K562 (cell line): ENCODE results near the gene KLF13. TPM values are rescaled to one million over a fixed set of nuclear protein-coding genes. Genes with fewer than 3 reads are reported as not detected.

ENCODE experiments used
- ATAC-seq: fragments of 200-7000 bp; cut with Tn5 transposase; 3 replicates; pipeline ENCODE4 v1.9.1; 2020; ENCODE audit warnings: moderate library complexity
- BruUV-seq: library from RNA; stranded (reverse); fragments of 400-500 nt; replicated peaks from 2 replicates; lab custom pipeline; 2021; lab: Mats Ljungman, UMichigan
- CTCF ChIA-PET: fragments of 300-600 bp; formaldehyde crosslinking; extraction: SDS; loops from one replicate; lab custom pipeline; 2021; ENCODE audit warnings: low intra/inter-chr PET ratio; lab: Yijun Ruan, JAX
- POLR2A ChIA-PET: fragments of 300-600, 350-650 bp; sonication (Branson Sonifier 250); formaldehyde crosslinking; extraction: SDS; loops from one replicate; lab custom pipeline; 2021; ENCODE audit warnings: antibody characterized with exemption, inconsistent platforms; lab: Yijun Ruan, JAX
- DNase-seq, 4 experiments: peaks; one replicate each; pipeline versions ENCODE4 v3.0.0 to v3.0.0-alpha.2; 2011 to 2018; ENCODE audit warnings: low spot score in 3 of 4, mixed read lengths in 3 of 4; ENCODE audit errors: extremely low read depth in 1 of 4
- FAIRE-seq: peaks from 2 replicates; lab custom pipeline; 2011; peaks lifted over from hg19 to GRCh38; lab: Jason Lieb, UNC
- H2AFZ ChIP-seq: 2 replicates; pipeline ENCODE4 v1.6.0; 2011; ENCODE audit warnings: low read depth, low read length, control low read depth, inconsistent platforms
- H3K27ac ChIP-seq: fragments of 200-600 bp; 3 replicates; pipeline ENCODE4 v1.8.0; 2011; ENCODE audit warnings: low read depth, mild to moderate bottlenecking, control low read depth, inconsistent platforms, low read length, moderate library complexity, mixed read lengths; ENCODE audit errors: extremely low read depth
- H3K27me3 ChIP-seq, 2 experiments: fragments of 300-600 bp in 1 of 2; 2 replicates in 1 of 2; 3 replicates in 1 of 2; pipeline versions ENCODE4 v1.6.0 to v1.8.0; 2011; ENCODE audit warnings: inconsistent platforms in 2 of 2, low read length in 2 of 2, mild to moderate bottlenecking in 1 of 2, mixed read lengths in 1 of 2, moderate library complexity in 1 of 2; ENCODE audit not compliant: control insufficient read depth in 2 of 2, insufficient read depth in 2 of 2
- H3K36me3 ChIP-seq: fragments of 300-600 bp; 3 replicates; pipeline ENCODE4 v1.8.0; 2011; ENCODE audit warnings: mild to moderate bottlenecking, low read length, inconsistent platforms; ENCODE audit not compliant: control insufficient read depth, insufficient read depth
- H3K4me1 ChIP-seq, 2 experiments: fragments of 200-600 bp in 1 of 2; replicated peaks in 1 of 2; 2 replicates in 1 of 2; 3 replicates in 1 of 2; pipeline versions ENCODE4 v1.5.1 to v1.8.0; 2011; ENCODE audit warnings: inconsistent platforms in 2 of 2, low read length in 2 of 2, mild to moderate bottlenecking in 1 of 2, mixed read lengths in 1 of 2, moderate library complexity in 1 of 2; ENCODE audit not compliant: control insufficient read depth in 2 of 2, insufficient read depth in 2 of 2
- H3K4me2 ChIP-seq: 2 replicates; pipeline ENCODE4 v1.6.1; 2011; ENCODE audit warnings: low read length, control low read depth, inconsistent platforms, mixed read lengths; ENCODE audit not compliant: insufficient read depth
- H3K4me3 ChIP-seq: fragments of 200-600 bp; sonication (generic), shearing (Covaris generic); 2 replicates; pipeline ENCODE4 v1.5.1; 2016; ENCODE audit warnings: control low read depth, inconsistent platforms
- H3K79me2 ChIP-seq: fragments of 200-600 bp; 3 replicates; pipeline ENCODE4 v1.8.0; 2011; ENCODE audit warnings: low read length, inconsistent platforms; ENCODE audit not compliant: control insufficient read depth, insufficient read depth
- H3K9ac ChIP-seq, 2 experiments: 2 replicates each; pipeline versions ENCODE4 v1.6.0 to v1.6.1; 2011; ENCODE audit warnings: low read depth in 2 of 2, low read length in 2 of 2, control low read depth in 1 of 2, inconsistent platforms in 1 of 2, mild to moderate bottlenecking in 1 of 2, mixed read lengths in 1 of 2; ENCODE audit not compliant: insufficient read depth in 1 of 2
- H3K9me1 ChIP-seq: one replicate; pipeline ENCODE4 v1.6.0; 2011; ENCODE audit warnings: inconsistent platforms, mild to moderate bottlenecking, low read length, moderate library complexity; ENCODE audit not compliant: control insufficient read depth, insufficient read depth
- H3K9me3 ChIP-seq: replicated peaks from 2 replicates; pipeline ENCODE4 v1.5.1; 2011; ENCODE audit warnings: low read depth, low read length, inconsistent platforms; ENCODE audit not compliant: control insufficient read depth, insufficient read depth
- H4K20me1 ChIP-seq: replicated peaks from 2 replicates; pipeline ENCODE4 v1.6.1; 2011; ENCODE audit warnings: low read length, inconsistent platforms, mixed read lengths; ENCODE audit not compliant: control insufficient read depth, insufficient read depth
- ESRRB ChIP-seq: fragments of 250-450 bp; sonication (Bioruptor Pico); IDR thresholded peaks from 2 replicates; pipeline ENCODE4 v1.5.0; 2020; ENCODE audit warnings: mild to moderate bottlenecking, moderate library complexity, borderline replicate concordance
- KAT7 ChIP-seq: sonication (generic); formaldehyde crosslinking; IDR thresholded peaks from 2 replicates; pipeline ENCODE4 v1.8.0; 2022; ENCODE audit warnings: missing genetic modification reagents, mild to moderate bottlenecking, borderline replicate concordance
- LEF1 ChIP-seq: fragments of 450-650 bp; IDR thresholded peaks from 2 replicates; pipeline ENCODE4 v1.6.1; 2016; ENCODE audit warnings: mild to moderate bottlenecking
- TOE1 ChIP-seq, 2 experiments: fragments of 450-650 bp in 1 of 2; sonication (generic) in 1 of 2; formaldehyde crosslinking in 1 of 2; IDR thresholded peaks; 2 replicates each; pipeline versions ENCODE4 v1.7.1 to v1.8.0; 2016 to 2022; ENCODE audit warnings: borderline replicate concordance in 2 of 2, mild to moderate bottlenecking in 2 of 2, antibody characterized with exemption in 1 of 2, inconsistent platforms in 1 of 2, low read depth in 1 of 2, missing genetic modification reagents in 1 of 2, moderate library complexity in 1 of 2
- WGBS: fragments of 100-300 bp; shearing (Covaris generic); methylation state at CpG from one replicate; pipeline ENCODE4 v1.1.6; 2016; ENCODE audit warnings: low coverage, mixed read lengths; ENCODE audit not compliant: insufficient coverage; ENCODE audit errors: missing lambda C conversion rate; 5-methylcytosine and 5-hydroxymethylcytosine counted together
- in situ Hi-C: fragments of 300-500 bp; cut with MboI; formaldehyde crosslinking; loops from 4 replicates; pipeline ENCODE4 v1.15.0; 2018; ENCODE audit warnings: inconsistent platforms, mixed read lengths
- intact Hi-C: fragments of 100-400 bp; cut with micrococcal nuclease; formaldehyde crosslinking; loops from 2 replicates; pipeline ENCODE4 v1.14.2; 2022
- polyA plus RNA-seq, 8 experiments: library from polyadenylated mRNA; depleted of rRNA in 4 of 8; stranded (reverse) in 5 of 8; unstranded in 3 of 8; fragments of >200 nt; fragmentation: Nextera tagmentation in 2 of 8; fragmentation: Illumina TruSeq in 1 of 8; extraction: Ambion mirVana in 2 of 8; extraction: Trizol in 1 of 8; gene quantifications; 2 replicates each; pipeline versions ENCODE4 v1.2.1 to v1.2.3, GENCODE V29; 2011 to 2014; ENCODE audit warnings: inconsistent platforms in 1 of 8, missing spikeins in 1 of 8
- total RNA-seq, 7 experiments: library from RNA; depleted of rRNA in 6 of 7; stranded (reverse); fragments of >200 nt in 6 of 7; fragmentation: Illumina TruSeq in 2 of 7; extraction: Trizol in 2 of 7; gene quantifications; 2 replicates each; pipeline versions ENCODE4 v1.2.1 to v1.2.3, GENCODE V29; 2011 to 2021; ENCODE audit warnings: low replicate concordance in 1 of 7

KLF13 gene
- total and polyA plus RNA-seq, 9 of the 15 experiments (the other 6 are each of a cell fraction or from before 2014, with no cell fraction given), result 1.8 to 10.5 (median 4.8) TPM

- Histone ChIP-seq H4K20me1 (peaks cover 6% of the 10 kb centered on the region; the same call in 1 of the 2 replicates), H3K4me3 (no peak overlapping the region), H3K4me2 (no peak overlapping the region), H3K9me3 (no peaks in the 10 kb centered on the region), H3K9me1 (peaks cover 3% of the 10 kb centered on the region), H3K4me1 (peaks cover 14 to 25% of the 10 kb centered on the region in 2 experiments; a peak in 4 of 5 replicates), H3K27me3 (peaks cover 0 to 9% of the 10 kb centered on the region in 2 experiments; a peak in 2 of 5 replicates), H2AFZ (no peak overlapping the region), H3K36me3 (no peaks in the 10 kb centered on the region), H3K9ac (peak overlapping the region in 1 of 2 experiments; percentile 50; a peak in 1 of 4 replicates), H3K79me2 (no peaks in the 10 kb centered on the region), H3K27ac (no peak overlapping the region)
- ATAC-seq (peak; percentile 12; the same call in 2 of the 3 replicates), FAIRE-seq (no peak), DNase-seq (no peak)
- ChIA-PET POLR2A (interaction anchor here (0.5 to 1.6 kb wide), 2 partner anchors 11 to 14 kb away, joined by 3 to 7 read pairs; no protein-coding TSS in a partner anchor), CTCF (no interaction called here)
- TF ChIP-seq ESRRB, result no peak
- no peak for TF ChIP-seq TOE1 (IDR thresholded peaks at IDR 0.05; ENCODE audit: borderline replicate concordance)
- TF ChIP-seq TOE1 (CRISPR knock-in tag; IDR thresholded peaks at IDR 0.05; ENCODE audit: borderline replicate concordance, low read depth), result no peak
- TF ChIP-seq LEF1, result no peak
- no peak for TF ChIP-seq KAT7
- no TSS peak for BruUV-seq
- intact Hi-C loops (no loop called here), in situ Hi-C loops (no loop called here)
- 27% methylated on average over 8 of the region's 8 CpGs for WGBS
These were observed 25.7 kb downstream of the KLF13 start for GRCh38 chr15:31352339-31352751.
